Testis (tissue), 2 donors: ENCODE data around the gene GNRHR.

ENCODE experiments used
- CTCF ChIP-seq, 3 experiments: fragments of 450-650 bp in 2 of 3; fragments of 200-600 bp in 1 of 3; sonication (generic) in 1 of 3; IDR thresholded peaks; one replicate each; pipeline ENCODE4 v1.5.1; 2016 to 2019; ENCODE audit warnings: antibody characterized with exemption in 3 of 3, mild to moderate bottlenecking in 2 of 3, moderate library complexity in 1 of 3
- POLR2A ChIP-seq: fragments of 450-650 bp; IDR thresholded peaks from one replicate; pipeline ENCODE4 v1.6.1; 2017; ENCODE audit warnings: antibody characterized with exemption, mild to moderate bottlenecking, moderate library complexity

- TF ChIP-seq CTCF (IDR thresholded peaks at IDR 0.05) (no peak), POLR2A (no peak)
These were observed 40.0 kb downstream of the GNRHR start for GRCh38 chr4:67714248-67714583.
